HG03025 (cell line): ENCODE data around the gene SSR1.

Experiments
- ATAC-seq: cut with Tn5 transposase; IDR thresholded peaks from one replicate; pipeline ENCODE4 v1.9.1; 2021; ENCODE audit warnings: mild to moderate bottlenecking, moderate library complexity; ENCODE audit not compliant: unreplicated experiment, low FRiP score

The SSR1 gene

GRCh38 chr6:7241709-7242645 lies 71.0 kb downstream of the SSR1 start:
- ATAC-seq, result no peak

GRCh38 chr6:7241160-7241559 lies 71.8 kb downstream of the SSR1 start:
- no peak for ATAC-seq

- no peak for ATAC-seq
These were observed 72.6 kb downstream of the SSR1 start for GRCh38 chr6:7240351-7240750.

GRCh38 chr6:7239590-7239948 lies 73.4 kb downstream of the SSR1 start:
- no peak for ATAC-seq

GRCh38 chr6:7238900-7239589 lies 74.0 kb downstream of the SSR1 start:
- ATAC-seq, result no peak

GRCh38 chr6:7238526-7238899 lies 74.5 kb downstream of the SSR1 start:
- ATAC-seq, result no peak

- no peak for ATAC-seq
These were observed 75.3 kb downstream of the SSR1 start for GRCh38 chr6:7237653-7238188.

GRCh38 chr6:7236306-7237209 lies 76.4 kb downstream of the SSR1 start:
- no peak for ATAC-seq

- no peak for ATAC-seq
These were observed 77.2 kb downstream of the SSR1 start for GRCh38 chr6:7235712-7236305.

GRCh38 chr6:7234547-7234946 lies 78.5 kb downstream of the SSR1 start:
- ATAC-seq, result no peak

- no peak for ATAC-seq
These were observed 80.6 kb downstream of the SSR1 start for GRCh38 chr6:7232351-7232750.

GRCh38 chr6:7230956-7231713 lies 81.9 kb downstream of the SSR1 start:
- no peak for ATAC-seq

GRCh38 chr6:7230327-7230691 lies 82.7 kb downstream of the SSR1 start:
- ATAC-seq, result no peak

GRCh38 chr6:7229376-7230326 lies 83.3 kb downstream of the SSR1 start:
- no peak for ATAC-seq

GRCh38 chr6:7228662-7229375 lies 84.2 kb downstream of the SSR1 start:
- no peak for ATAC-seq

GRCh38 chr6:7224731-7225130 lies 88.3 kb downstream of the SSR1 start:
- no peak for ATAC-seq

- ATAC-seq, result no peak
These were observed 90.8 kb downstream of the SSR1 start for GRCh38 chr6:7222197-7222596.

GRCh38 chr6:7219310-7219709 lies 93.7 kb downstream of the SSR1 start:
- no peak for ATAC-seq
